CD4-positive, alpha-beta T cell treated with Interleukin-6 at 100 ng/mL for 8 hours (primary cell): Measurements from ENCODE around the gene WFS1.

Experiments used
- DNase-seq: peaks from one replicate; pipeline ENCODE4 v3.0.0-alpha.2; 2020; ENCODE audit warnings: mixed read lengths, low spot score

The WFS1 gene

DNA sequence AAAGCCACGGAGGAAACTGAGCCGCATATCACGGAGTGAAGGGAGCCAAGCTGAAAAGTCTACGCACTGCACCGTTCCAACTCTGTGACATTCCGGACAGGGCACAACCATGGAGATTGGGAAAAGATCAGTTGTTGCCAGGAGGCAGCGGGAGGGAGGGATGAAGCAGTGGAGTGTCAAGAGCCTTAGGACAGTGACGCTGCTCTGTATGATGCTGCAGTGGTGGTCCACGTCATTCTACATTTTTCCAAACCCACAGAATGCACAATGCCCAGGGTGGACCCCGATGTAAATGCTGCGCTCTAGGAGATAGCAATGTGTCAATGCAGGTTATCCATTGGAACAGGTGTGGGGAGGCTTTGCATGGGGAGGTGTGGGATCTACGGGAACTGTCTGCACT is 7.5 kb upstream of the WFS1 start:
- no peak for DNase-seq

DNA sequence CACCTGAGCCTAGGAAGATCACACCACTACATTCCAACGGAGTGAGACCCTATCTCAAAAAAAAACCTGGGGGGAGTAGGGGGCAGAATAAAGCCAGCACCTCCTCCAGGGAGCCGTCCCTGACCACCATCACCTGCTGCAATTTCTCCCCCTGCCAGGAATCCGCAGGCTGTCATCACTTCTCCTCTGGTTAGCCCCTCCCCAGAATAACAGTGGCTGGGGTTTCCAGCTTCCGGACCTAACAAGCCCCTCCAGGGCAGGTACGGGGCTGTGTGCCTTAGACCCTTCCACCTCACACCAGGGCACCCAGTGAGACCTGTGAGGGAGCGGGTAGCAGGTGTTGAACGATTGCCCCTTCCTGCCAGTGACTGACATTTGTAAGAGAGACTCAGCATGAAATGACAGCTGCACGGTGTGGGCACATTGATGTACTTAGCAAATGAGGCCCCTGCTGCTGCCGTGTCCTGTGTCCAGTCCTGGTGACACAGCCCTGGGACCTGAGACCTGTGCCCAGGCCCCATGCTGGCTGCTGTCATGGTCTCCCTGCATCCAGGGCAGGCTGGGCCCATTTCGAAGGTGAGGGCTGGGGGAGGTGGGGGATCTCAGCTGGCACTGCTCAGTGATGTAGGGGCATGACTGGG is 6.7 kb upstream of the WFS1 start:
- no peak for DNase-seq

DNA sequence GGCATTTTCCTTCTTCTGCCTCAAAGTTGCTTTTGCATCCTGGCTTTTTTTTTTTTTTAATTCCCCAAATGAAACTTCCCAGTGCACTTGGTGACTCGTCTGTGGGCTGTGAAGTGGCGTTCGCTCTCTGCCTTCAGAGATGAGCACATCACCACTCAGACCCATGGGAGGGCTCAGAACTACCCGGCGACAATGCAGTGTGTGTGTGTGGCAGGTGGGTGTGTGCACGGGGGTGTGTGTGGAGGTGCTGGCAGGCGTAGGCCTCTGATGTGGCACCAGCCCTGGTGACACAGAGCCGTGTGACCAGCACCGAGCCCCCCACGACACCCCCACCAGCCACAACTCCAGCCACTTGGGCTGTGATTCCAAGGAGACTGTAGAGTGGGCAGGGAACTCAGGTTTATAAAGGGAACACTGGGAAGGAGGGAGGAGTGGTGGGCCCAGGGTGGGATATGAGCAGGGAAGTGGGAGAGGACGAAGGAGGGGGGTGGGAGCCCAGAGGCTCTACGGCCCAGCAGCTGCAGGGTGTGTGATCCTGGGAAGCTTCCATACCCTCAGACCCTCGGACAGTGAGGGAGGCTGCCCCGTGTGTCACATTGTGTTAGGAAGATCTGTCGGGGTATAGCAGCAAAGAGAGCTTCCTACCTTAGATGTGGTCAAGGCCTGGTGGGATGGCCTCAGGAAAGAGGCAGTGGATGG is 6.0 kb upstream of the WFS1 start:
- DNase-seq = no peak

DNA sequence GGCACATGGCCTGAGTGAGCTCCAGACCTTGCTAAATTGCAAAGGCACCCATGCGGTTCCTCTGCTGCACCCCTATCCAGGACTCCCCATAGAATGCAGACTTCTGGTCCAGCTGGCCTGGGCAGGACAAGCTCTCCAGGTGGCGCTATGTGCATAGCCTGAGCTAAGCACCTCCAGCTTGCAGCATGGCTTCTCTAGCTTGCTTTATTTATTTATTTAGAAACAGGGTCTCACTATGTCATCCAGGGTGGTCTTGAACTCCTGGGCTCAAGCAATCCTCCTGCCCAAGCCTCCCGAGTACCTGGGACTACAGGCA is 5.5 kb upstream of the WFS1 start:
- no peak for DNase-seq

- no peak for DNase-seq
Observed at GRCh38 chr4:6265546-6265945, 4.1 kb upstream of the WFS1 start.

GRCh38 chr4:6267573-6267972 is 2.1 kb upstream of the WFS1 start:
- no peak for DNase-seq

DNA sequence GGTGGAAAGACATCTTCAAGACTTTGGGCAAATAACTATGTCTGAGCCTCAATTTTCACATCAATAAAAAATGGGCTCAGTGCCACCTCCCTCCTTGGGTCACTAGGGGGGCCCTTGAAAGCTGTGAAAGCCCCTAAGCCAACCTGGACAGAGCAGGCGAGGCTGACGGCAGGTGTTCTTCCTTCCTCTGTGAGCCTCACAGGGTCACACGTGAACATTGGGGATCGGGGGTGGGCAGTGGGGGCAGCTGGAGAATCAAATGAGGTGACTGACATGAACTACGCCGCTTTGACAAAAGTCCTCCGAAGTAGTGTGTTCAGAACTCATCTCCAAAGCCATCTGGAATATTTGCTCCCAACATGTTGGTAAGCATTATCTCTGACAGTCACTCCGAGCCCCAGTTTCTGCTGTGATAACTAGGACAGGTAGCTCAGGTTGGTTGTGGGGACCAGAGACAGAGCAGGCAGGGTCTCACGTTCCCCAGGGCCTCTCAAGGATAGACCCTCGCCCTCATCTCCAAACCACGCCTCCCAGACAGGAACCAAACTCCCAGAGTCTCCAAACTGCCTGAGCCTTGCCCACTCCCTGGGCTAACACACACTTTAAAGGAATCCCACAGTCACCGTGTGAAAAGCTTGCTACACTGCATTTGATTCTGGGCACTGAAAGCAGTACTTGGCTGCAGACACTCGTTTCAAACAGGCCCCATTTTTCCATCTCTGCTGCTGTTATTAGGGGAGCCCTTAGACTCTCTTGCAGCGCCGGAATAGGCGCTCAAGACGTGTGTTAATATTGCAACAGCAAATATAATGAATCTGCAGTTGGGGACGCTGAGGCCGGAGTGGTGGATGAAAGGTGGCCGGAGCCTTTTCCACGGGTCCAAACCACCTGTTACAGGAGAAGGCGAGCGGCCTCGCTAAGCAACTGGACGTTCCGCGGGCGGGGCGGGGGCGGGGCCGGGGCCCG is 717 bp upstream of the WFS1 start:
- DNase-seq = no peak

DNA sequence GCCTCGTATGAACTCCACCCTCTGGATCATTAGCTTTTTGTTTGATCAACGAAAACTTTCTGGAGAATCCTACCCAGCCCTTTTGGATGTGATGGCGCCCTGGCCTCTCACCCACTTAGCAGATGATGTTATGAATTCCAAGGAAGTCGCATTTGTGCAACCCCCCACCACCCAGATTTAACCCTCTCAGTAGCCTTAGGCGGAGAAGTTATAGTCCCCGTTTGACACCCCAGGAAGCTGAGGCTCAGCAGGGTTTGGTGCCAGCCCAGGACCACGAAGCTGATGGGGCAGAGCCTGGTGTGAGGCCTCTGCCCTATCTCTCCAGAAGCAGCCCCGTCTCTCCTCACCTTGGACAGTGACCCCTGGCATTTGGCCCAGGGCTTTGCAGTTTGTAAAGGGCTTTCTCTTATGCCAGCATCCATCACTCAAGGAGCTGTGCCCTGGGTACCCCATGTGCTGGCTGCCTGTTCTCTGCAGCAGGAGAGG is 1.0 kb downstream of the WFS1 start:
- DNase-seq = no peak

DNA sequence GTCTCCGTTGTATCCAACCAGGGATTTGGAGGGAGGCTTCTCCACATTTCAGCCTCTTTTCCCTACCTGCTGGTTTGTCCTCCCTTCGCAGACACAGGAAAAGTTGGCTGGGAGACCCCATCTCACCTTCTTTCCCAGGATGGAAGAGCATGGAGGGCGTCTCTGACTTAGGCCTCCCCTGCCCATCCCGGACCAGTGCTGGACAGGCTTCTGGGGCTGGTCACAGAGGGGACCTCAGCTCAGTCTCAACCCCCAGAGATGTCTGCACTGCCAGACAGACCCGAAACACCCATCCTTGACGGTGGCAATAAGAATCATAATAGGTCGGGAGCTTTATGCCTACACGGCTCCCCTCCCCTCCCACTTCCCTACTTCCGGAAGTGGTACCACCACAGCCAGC is 1.6 kb downstream of the WFS1 start:
- DNase-seq = no peak

DNA sequence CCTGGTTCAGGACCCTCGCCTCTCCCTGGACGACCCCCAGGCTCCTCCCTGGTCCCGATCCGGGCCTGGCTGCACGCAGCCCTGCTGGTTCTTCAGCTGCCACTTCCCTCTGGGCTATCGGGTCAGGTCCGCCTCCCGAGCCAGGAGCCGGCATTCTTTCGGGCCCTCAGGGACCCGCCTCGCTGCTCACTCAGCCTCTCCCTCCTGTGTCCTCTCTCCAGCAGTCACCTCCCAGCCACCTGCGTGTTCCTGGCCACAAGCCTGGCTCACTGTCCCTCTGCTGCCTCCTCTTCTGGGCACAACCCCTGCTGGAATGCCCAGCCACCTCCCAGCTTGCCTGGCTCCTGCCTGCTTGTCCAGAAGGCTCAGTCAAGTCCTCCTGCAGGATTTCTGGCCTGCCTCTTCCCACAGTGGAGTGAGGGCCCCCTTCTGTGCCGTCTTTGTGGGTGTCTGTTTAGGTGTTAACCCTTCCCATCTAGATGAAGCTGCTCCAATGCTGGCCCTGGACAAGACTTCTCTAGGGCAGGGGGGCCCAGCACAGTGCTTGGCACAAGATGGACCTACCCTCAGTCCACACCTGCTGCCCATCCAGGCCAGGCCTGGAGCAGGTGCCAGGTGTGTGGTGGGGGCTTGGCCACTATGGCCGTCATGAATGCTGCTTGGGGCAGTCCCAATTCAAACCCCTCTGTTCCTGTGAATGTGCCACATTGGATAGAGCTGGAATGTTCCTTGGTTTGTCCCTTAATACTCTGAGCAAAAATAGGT is 2.2 kb downstream of the WFS1 start:
- DNase-seq = no peak

DNA sequence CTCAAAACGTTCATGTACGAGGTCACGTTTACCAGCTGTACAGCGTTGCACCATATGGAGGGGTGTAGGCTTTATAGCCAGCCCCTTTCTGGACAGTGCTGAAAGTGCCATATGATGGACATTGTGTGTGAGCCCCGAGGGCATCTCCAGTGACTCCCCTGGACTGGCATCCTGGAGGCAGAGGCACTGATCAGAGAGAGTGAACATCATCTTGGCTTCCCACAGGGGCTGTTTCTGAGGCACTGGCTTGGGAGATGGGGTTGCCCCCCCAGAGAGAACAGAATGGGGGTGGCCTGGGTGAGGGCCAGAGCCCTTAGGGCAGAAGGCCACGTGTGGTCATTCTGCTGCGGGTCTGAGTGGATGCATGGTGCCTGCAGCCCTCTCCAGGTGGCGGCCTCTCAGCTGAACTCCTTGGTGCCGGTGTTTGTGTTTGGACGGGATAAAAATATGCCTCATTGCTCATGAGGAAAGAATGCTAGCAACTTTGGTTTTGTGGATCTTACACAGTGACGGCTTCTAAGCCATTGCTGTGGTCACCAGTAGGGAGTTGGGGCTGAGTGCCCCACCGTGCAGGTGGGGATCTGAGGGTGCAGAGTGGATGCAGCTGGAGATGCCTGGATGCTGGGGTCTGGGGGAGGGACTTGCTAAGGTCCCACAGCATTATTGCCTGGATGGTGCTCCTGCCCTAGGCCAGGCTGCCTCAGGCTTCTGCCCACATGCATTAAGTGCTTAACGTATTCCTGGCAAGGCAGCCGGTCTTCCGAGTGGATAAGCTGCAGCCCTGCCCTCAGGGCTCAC is 3.4 kb downstream of the WFS1 start:
- DNase-seq = no peak

GRCh38 chr4:6273661-6273990 is 4.0 kb downstream of the WFS1 start:
- no peak for DNase-seq

GRCh38 chr4:6275351-6275750 is 5.7 kb downstream of the WFS1 start:
- no peak for DNase-seq

DNA sequence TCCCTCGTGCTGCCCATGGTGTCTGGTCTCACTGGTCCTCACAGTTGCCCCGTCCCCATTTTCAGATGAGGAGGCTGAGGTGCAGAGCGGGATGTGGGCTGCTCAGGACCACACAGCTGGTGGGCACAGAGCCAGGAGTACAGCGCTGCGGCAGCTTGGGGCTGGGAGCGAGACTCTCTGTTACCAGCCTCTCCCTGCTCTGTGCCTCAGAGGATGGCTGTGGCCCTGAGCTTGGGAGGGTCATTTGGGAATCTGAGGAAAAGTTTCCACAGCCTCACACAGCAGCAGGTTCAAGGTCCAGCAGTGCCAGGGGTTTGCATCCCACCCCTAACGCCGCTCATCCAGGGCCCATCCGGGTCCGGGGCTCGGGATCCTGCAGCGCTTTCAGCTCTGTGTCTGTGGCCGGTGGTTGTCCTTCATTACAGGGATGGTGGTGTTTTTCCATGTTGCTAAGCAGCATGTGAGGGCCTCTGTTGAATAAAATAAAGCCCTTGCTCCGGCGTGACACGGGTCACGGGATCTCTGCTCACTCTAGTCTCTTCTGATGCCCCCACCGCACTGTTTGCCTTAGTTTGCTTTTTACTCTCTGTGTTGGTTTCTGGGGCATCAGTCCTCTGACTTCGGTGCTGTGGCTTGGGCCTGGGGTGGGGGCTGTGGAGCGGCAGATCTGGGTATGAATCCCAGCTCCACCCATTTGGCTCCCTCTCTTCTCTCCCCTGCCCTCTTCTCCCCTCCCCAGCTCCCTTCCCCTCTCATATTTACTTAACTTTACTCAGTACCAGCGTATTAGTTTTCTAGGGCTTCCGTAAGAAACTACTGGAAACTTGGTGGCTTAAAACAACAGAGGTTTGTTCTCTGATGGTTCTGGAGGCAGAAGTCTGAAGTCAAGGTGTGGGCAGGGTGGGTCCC is 6.5 kb downstream of the WFS1 start:
- DNase-seq = no peak

DNA sequence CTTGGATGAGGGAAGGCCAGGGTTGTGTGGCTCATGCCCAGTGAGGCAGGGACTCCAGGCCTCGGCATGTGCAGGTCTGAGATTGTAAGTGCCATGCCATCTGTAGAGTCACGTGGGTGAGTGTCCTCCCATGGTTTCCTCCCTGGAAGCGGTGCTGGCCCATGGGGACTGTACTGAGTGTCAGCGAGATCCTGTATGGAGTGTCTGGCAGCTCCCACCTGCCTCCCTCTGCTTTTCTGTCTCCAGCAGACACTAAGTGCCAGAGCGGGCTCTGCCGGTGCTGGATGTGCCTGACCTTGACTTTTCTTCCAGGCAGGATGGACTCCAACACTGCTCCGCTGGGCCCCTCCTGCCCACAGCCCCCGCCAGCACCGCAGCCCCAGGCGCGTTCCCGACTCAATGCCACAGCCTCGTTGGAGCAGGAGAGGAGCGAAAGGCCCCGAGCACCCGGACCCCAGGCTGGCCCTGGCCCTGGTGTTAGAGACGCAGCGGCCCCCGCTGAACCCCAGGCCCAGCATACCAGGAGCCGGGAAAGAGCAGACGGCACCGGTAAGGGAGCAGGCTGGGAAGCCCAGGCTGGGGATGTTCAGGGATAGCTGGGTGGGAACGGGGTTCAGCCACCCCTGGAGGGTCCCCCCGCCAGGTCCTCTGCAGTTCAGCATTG is 7.6 kb downstream of the WFS1 start:
- no peak for DNase-seq

DNA sequence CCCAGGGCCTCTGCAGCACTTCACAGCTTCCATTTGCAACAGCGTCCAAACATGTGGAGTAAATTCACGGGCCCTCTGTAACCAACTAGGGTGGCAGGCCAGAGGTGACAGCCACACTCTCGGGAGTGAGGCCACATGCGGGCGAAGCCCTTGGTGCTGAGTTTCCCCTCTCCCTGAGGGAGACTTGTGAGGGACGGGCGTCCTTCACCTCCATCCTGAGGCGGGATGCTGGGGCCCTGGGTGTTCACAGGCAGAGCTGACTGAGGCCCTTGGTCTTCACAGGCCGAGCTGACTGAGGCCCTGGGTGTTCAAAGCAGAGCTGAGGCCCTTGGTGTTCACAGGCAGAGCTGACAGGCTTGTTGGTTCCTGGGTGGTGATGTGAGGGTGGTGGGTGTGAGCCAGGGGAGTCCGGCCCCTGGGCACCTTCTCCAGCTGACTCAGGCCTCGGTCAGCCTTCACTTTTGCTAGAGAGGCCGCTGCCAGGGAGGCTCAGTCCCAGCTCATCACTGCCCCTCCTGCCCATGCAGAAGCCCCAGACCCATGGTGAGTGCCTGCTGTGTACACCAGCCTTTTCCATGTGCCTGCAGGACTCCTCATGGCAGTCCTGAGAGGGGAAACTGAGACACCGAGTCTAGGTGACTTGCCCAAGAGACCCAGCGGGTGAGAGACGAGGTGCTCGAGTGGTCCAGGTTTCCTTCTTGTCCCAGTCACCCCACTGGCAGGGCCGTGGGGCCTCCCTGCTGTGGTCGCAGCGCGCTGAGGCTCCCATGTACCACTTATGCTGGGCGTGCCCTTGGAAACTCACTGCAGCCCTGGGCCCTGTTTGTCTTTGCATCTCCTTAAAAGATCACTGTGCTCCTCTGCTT is 8.5 kb downstream of the WFS1 start:
- no peak for DNase-seq

GRCh38 chr4:6278801-6279197 is 9.1 kb downstream of the WFS1 start:
- no peak for DNase-seq

DNA sequence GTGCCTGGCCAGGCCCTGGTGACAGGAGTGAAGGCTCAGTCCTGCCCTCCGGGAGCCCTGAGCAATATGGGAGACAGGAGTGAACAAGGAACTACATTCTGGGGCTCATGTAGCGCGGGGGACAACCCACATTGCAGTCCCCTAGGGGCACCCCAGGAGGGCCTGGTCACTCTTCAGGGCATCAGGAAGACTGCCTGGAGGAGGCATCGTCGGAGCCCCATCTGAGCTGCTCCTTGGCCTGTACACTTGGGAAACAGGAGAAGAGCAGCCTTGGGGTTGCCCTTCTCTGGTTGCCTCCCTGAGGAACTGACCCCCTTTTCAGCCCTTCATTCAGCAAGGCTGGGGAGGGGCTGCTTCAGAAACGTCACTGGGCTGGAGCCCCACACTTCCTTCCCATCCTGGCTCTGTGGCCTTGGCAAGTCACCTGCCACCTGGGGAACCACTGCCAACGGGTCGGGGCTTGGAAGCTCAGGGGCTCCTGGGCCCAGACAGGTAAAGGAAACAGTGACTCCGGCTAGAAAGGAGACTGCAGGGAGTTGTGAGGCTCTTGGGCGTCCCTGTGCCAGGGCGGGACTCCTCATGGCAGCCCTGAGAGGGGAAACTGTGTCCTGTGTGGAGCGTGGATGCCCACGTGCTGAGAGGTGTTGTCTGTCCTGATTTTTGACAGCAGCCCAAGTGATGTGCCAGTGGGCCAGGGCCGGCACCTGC is 10.1 kb downstream of the WFS1 start:
- no peak for DNase-seq
